ENCODE data around the gene GXYLT2.

Gene GXYLT2

GRCh38 chr3:72944696-72945095, 56.9 kb downstream of the GXYLT2 start:
- no peak for TF ChIP-seq CTCF (IDR thresholded peaks at IDR 0.05; ENCODE audit: borderline replicate concordance, extremely low read depth, low read length, poor library complexity, severe bottlenecking)
- no peak for TF ChIP-seq EZH2 (IDR thresholded peaks at IDR 0.05; ENCODE audit: borderline replicate concordance, low read depth, low read length, severe bottlenecking)
- Histone ChIP-seq H3K27ac (ENCODE audit: low read length) (no peak overlapping the region), H3K36me3 (ENCODE audit: insufficient read depth, low read length) (peaks cover 30% of the 10 kb centered on the region), H3K9ac (ENCODE audit: low read depth, low read length) (no peak overlapping the region), H3K27me3 (ENCODE audit: insufficient read depth, low read length, poor library complexity) (no peaks in the 10 kb centered on the region), H2AFZ (ENCODE audit: low read depth, low read length) (no peak overlapping the region), H3K79me2 (ENCODE audit: insufficient read depth, low read length) (peaks cover 37% of the 10 kb centered on the region), H3K4me1 (ENCODE audit: insufficient read depth, low read length) (no peaks in the 10 kb centered on the region), H3K9me3 (ENCODE audit: insufficient read depth, low read length, severe bottlenecking) (no peaks in the 10 kb centered on the region), H3K4me2 (ENCODE audit: insufficient read depth, low read length) (no peak overlapping the region), H4K20me1 (ENCODE audit: insufficient read depth, low read length) (peaks cover 6% of the 10 kb centered on the region; the same call in 1 of the 2 replicates), H3K4me3 (ENCODE audit: low read depth in 1 of 2, low read length in 2 of 2) (no peak overlapping the region)
- ATAC-seq (ENCODE audit: insufficient read depth, low read depth) (no peak), DNase-seq (no peak)

- no peak for ATAC-seq (ENCODE audit: insufficient read depth, low read depth)
- peaks cover 32% of the 10 kb centered on the region for H3K79me2 ChIP-seq (ENCODE audit: insufficient read depth, low read length)
Measured at GRCh38 chr3:72947715-72948490, 60.1 kb downstream of the GXYLT2 start.

GRCh38 chr3:72949016-72949415, 61.2 kb downstream of the GXYLT2 start:
- Histone ChIP-seq H3K79me2 (ENCODE audit: insufficient read depth, low read length) (peaks cover 29% of the 10 kb centered on the region), H3K9me3 (ENCODE audit: insufficient read depth, low read length, severe bottlenecking) (no peaks in the 10 kb centered on the region), H3K4me1 (ENCODE audit: insufficient read depth, low read length) (no peaks in the 10 kb centered on the region), H2AFZ (ENCODE audit: low read depth, low read length) (no peak overlapping the region), H3K4me2 (ENCODE audit: insufficient read depth, low read length) (no peak overlapping the region), H3K4me3 (ENCODE audit: low read depth in 1 of 2, low read length in 2 of 2) (no peak overlapping the region), H3K27ac (ENCODE audit: low read length) (no peak overlapping the region), H3K36me3 (ENCODE audit: insufficient read depth, low read length) (peaks cover 23% of the 10 kb centered on the region), H4K20me1 (ENCODE audit: insufficient read depth, low read length) (no peaks in the 10 kb centered on the region; the same call in 1 of the 2 replicates), H3K9ac (ENCODE audit: low read depth, low read length) (no peak overlapping the region), H3K27me3 (ENCODE audit: insufficient read depth, low read length, poor library complexity) (no peaks in the 10 kb centered on the region)
- ATAC-seq (ENCODE audit: insufficient read depth, low read depth) (no peak), DNase-seq (no peak)
- no peak for TF ChIP-seq CTCF (IDR thresholded peaks at IDR 0.05; ENCODE audit: borderline replicate concordance, extremely low read depth, low read length, poor library complexity, severe bottlenecking)
- no peak for TF ChIP-seq EZH2 (IDR thresholded peaks at IDR 0.05; ENCODE audit: borderline replicate concordance, low read depth, low read length, severe bottlenecking)

More at GRCh38 chr3:72947715-72948490, 60.1 kb downstream of the GXYLT2 start:
- peaks cover 20% of the 10 kb centered on the region for H3K36me3 ChIP-seq (ENCODE audit: insufficient read depth, low read length)
- H3K4me1 ChIP-seq (ENCODE audit: insufficient read depth, low read length) = no peaks in the 10 kb centered on the region
- TF ChIP-seq EZH2 (IDR thresholded peaks at IDR 0.05; ENCODE audit: borderline replicate concordance, low read depth, low read length, severe bottlenecking) = no peak
- no peak for TF ChIP-seq CTCF (IDR thresholded peaks at IDR 0.05; ENCODE audit: borderline replicate concordance, extremely low read depth, low read length, poor library complexity, severe bottlenecking)
- H3K27me3 ChIP-seq (ENCODE audit: insufficient read depth, low read length, poor library complexity) = no peaks in the 10 kb centered on the region
- H3K4me2 ChIP-seq (ENCODE audit: insufficient read depth, low read length) = no peak overlapping the region
- H3K9ac ChIP-seq (ENCODE audit: low read depth, low read length) = no peak overlapping the region
- no peak overlapping the region for H2AFZ ChIP-seq (ENCODE audit: low read depth, low read length)
- DNase-seq = no peak
- H3K9me3 ChIP-seq (ENCODE audit: insufficient read depth, low read length, severe bottlenecking) = no peaks in the 10 kb centered on the region
- H3K27ac ChIP-seq (ENCODE audit: low read length) = no peak overlapping the region
- no peaks in the 10 kb centered on the region; the same call in 1 of the 2 replicates for H4K20me1 ChIP-seq (ENCODE audit: insufficient read depth, low read length)
- H3K4me3 ChIP-seq (ENCODE audit: low read depth in 1 of 2, low read length in 2 of 2) = no peak overlapping the region

Data from DND-41 (cell line).